MM.1S (cell line): ENCODE results near the gene MAD1L1.

Experiments
- DNase-seq: peaks from one replicate; pipeline ENCODE4 v3.0.0-alpha.2; 2015
- H2AFZ ChIP-seq: fragments of 300-600 bp; sonication (generic); 2 replicates; pipeline ENCODE4 v1.6.0; 2016; ENCODE audit warnings: antibody characterized with exemption, low read length
- H3F3A ChIP-seq: fragments of 300-600 bp; sonication (generic); 2 replicates; pipeline ENCODE4 v1.6.1; 2016; ENCODE audit warnings: mild to moderate bottlenecking, antibody characterized with exemption, low read length, moderate library complexity, mixed read lengths; ENCODE audit not compliant: insufficient read depth
- H3K27ac ChIP-seq: fragments of 300-600 bp; sonication (generic); 2 replicates; pipeline ENCODE4 v1.5.1; 2016; ENCODE audit warnings: mild to moderate bottlenecking, low read length
- H3K27me3 ChIP-seq: fragments of 300-600 bp; sonication (generic); replicated peaks from 2 replicates; pipeline ENCODE4 v1.6.0; 2016; ENCODE audit warnings: low read length; ENCODE audit not compliant: insufficient read depth
- H3K36me3 ChIP-seq: fragments of 300-600 bp; sonication (generic); replicated peaks from 2 replicates; pipeline ENCODE4 v1.6.1; 2016; ENCODE audit warnings: mild to moderate bottlenecking, low read length, mixed read lengths; ENCODE audit not compliant: insufficient read depth
- H3K4me1 ChIP-seq: fragments of 300-600 bp; sonication (generic); 2 replicates; pipeline ENCODE4 v1.6.1; 2016; ENCODE audit warnings: low read length, mixed read lengths
- H3K4me2 ChIP-seq: fragments of 300-600 bp; sonication (generic); 2 replicates; pipeline ENCODE4 v1.6.0; 2016; ENCODE audit warnings: low read depth, low read length
- H3K4me3 ChIP-seq: fragments of 300-600 bp; sonication (generic); 2 replicates; pipeline ENCODE4 v1.5.1; 2016; ENCODE audit warnings: low read length, mixed read lengths
- H3K79me2 ChIP-seq: fragments of 300-600 bp; sonication (generic); 2 replicates; pipeline ENCODE4 v1.6.1; 2016; ENCODE audit warnings: mixed run types, low read length, mixed read lengths
- H3K9ac ChIP-seq: fragments of 300-600 bp; sonication (generic); 2 replicates; pipeline ENCODE4 v1.6.1; 2016; ENCODE audit warnings: low read length, mixed read lengths
- H3K9me2 ChIP-seq: fragments of 300-600 bp; sonication (generic); replicated peaks from 2 replicates; pipeline ENCODE4 v1.6.1; 2016; ENCODE audit warnings: mild to moderate bottlenecking, low read length, mixed read lengths; ENCODE audit not compliant: insufficient read depth
- H3K9me3 ChIP-seq: fragments of 300-600 bp; sonication (generic); replicated peaks from 2 replicates; pipeline ENCODE4 v1.6.1; 2016; ENCODE audit warnings: mild to moderate bottlenecking, low read length, mixed read lengths; ENCODE audit not compliant: insufficient read depth
- H4K20me1 ChIP-seq: fragments of 300-600 bp; sonication (generic); 2 replicates; pipeline ENCODE4 v1.6.1; 2016; ENCODE audit warnings: mild to moderate bottlenecking, low read length, moderate library complexity, mixed read lengths; ENCODE audit not compliant: insufficient read depth
- EZH2 ChIP-seq: fragments of 300-600 bp; sonication (generic); optimal IDR thresholded peaks from 2 replicates; pipeline ENCODE3; 2017; ENCODE audit warnings: low read depth, mild to moderate bottlenecking, antibody characterized with exemption, low read length, mixed read lengths
- EZH2phosphoT487 ChIP-seq: fragments of 300-600 bp; sonication (generic); IDR thresholded peaks from 2 replicates; pipeline ENCODE4 v1.6.1; 2018; ENCODE audit warnings: antibody characterized with exemption, low read length
- TF ChIP-seq, protein P1 (sequence below): fragments of 300-600 bp; sonication (generic); IDR thresholded peaks from 2 replicates; pipeline ENCODE4 v1.5.1; 2016; ENCODE audit warnings: antibody characterized with exemption, low read length, mixed read lengths

MAD1L1 gene

DNA sequence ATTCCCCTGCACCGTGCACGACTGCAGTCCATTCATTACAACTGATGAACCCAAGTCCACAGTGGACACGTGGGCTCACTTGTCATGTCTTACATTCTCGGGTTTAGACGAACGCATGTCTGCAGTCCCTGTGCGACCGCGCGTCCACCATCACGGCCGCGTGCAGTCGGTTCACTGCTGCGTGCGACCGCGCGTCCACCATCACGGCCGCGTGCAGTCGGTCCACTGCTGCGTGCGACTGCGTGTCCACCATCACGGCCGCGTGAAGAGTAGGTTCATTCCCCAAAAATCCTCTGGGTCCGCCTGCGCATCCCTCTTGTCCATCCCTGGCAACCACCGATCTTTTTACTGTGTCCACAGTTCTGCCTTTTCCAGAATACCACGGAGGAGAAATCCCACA is 100.5 kb downstream of the MAD1L1 start:
- Histone ChIP-seq H3K27me3 (no peaks in the 10 kb centered on the region), H3K4me2 (no peak overlapping the region), H2AFZ (no peak overlapping the region), H3K27ac (no peak overlapping the region), H3K9ac (no peak overlapping the region), H3K4me1 (no peaks in the 10 kb centered on the region), H3K36me3 (no peaks in the 10 kb centered on the region), H4K20me1 (no peaks in the 10 kb centered on the region), H3K9me3 (no peaks in the 10 kb centered on the region), H3K4me3 (no peak overlapping the region), H3F3A (no peaks in the 10 kb centered on the region), H3K79me2 (no peaks in the 10 kb centered on the region), H3K9me2 (no peaks in the 10 kb centered on the region)
- no peak for DNase-seq
- TF ChIP-seq, protein P1, sequence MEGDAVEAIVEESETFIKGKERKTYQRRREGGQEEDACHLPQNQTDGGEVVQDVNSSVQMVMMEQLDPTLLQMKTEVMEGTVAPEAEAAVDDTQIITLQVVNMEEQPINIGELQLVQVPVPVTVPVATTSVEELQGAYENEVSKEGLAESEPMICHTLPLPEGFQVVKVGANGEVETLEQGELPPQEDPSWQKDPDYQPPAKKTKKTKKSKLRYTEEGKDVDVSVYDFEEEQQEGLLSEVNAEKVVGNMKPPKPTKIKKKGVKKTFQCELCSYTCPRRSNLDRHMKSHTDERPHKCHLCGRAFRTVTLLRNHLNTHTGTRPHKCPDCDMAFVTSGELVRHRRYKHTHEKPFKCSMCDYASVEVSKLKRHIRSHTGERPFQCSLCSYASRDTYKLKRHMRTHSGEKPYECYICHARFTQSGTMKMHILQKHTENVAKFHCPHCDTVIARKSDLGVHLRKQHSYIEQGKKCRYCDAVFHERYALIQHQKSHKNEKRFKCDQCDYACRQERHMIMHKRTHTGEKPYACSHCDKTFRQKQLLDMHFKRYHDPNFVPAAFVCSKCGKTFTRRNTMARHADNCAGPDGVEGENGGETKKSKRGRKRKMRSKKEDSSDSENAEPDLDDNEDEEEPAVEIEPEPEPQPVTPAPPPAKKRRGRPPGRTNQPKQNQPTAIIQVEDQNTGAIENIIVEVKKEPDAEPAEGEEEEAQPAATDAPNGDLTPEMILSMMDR: no peak
- TF ChIP-seq EZH2phosphoT487: no peak
- no peak for TF ChIP-seq EZH2

DNA sequence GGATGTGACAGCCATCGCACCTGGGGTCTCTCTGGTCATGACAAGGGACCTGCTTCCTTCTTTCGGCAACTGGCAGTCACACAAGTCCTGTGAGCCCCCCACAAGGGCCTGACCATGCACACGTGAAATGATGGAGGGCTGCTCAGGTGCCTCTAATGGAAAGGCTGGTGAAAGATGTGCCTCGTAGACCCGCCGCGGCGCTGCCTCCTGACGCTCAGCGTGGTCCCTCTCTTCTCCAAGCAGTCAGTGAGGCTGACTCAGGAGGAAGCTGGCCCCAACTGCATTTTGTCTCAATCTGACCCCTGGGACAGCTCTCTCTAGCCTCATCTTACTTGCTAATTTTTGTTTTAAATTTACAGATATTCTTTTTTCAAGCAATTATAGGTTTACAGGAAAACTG is 100.9 kb downstream of the MAD1L1 start:
- H3K9ac ChIP-seq: no peak overlapping the region
- no peaks in the 10 kb centered on the region for H3F3A ChIP-seq
- no peak overlapping the region for H3K27ac ChIP-seq
- H3K9me2 ChIP-seq: no peaks in the 10 kb centered on the region
- no peak overlapping the region for H3K4me3 ChIP-seq
- H3K9me3 ChIP-seq: no peaks in the 10 kb centered on the region
- H3K36me3 ChIP-seq: no peaks in the 10 kb centered on the region
- no peaks in the 10 kb centered on the region for H3K4me1 ChIP-seq
- H3K27me3 ChIP-seq: no peaks in the 10 kb centered on the region
- H3K79me2 ChIP-seq: no peaks in the 10 kb centered on the region
- H4K20me1 ChIP-seq: no peaks in the 10 kb centered on the region
- TF ChIP-seq, protein P1: no peak
- no peak for TF ChIP-seq EZH2phosphoT487
- TF ChIP-seq EZH2: no peak
- no peak overlapping the region for H3K4me2 ChIP-seq
- H2AFZ ChIP-seq: no peak overlapping the region
- no peak for DNase-seq

DNA sequence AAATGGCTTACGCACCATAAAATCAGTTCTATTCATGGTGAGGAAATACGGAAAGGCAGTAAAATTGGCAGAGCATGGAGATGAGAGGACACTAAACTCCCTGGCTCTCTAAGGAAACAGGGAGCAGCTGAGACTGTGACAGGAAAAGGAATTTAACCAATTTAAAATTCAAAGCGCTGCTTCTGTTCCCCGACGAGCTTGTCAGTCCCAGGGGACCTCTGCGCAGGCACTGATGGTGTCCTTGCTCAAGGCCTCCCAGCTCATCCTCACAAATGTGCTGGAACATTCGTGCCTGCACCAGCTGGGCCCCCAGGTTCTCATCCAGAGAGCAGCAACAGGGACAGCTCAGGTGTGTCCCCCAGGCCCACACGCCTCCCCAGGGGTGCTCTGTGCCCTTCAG is 101.4 kb downstream of the MAD1L1 start:
- H3K9me3 ChIP-seq: no peaks in the 10 kb centered on the region
- no peak overlapping the region for H3K4me3 ChIP-seq
- H3K4me2 ChIP-seq: no peak overlapping the region
- H3K27me3 ChIP-seq: no peaks in the 10 kb centered on the region
- no peaks in the 10 kb centered on the region for H3F3A ChIP-seq
- no peak overlapping the region for H3K27ac ChIP-seq
- no peaks in the 10 kb centered on the region for H3K79me2 ChIP-seq
- no peaks in the 10 kb centered on the region for H4K20me1 ChIP-seq
- no peaks in the 10 kb centered on the region for H3K4me1 ChIP-seq
- H3K9me2 ChIP-seq: no peaks in the 10 kb centered on the region
- DNase-seq: no peak
- H3K9ac ChIP-seq: no peak overlapping the region
- no peaks in the 10 kb centered on the region for H3K36me3 ChIP-seq
- no peak overlapping the region for H2AFZ ChIP-seq
- TF ChIP-seq, protein P1: no peak
- TF ChIP-seq EZH2: no peak
- TF ChIP-seq EZH2phosphoT487: no peak

DNA sequence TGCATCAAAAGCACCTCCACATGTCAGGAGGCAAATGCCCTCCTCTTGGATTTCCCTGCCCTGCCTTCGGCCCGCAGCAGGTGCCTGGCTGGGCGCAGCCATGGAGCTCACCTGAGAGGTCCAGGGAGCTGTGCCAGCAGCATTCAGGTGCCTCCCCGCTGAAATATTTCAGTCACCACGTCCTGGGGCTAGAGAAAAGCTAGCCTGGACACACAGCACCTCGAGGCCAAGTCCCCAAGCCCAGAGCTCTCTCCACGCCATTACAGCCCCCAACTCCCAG is 102.7 kb downstream of the MAD1L1 start:
- H3K9me3 ChIP-seq: no peaks in the 10 kb centered on the region
- no peaks in the 10 kb centered on the region for H3K27me3 ChIP-seq
- no peaks in the 10 kb centered on the region for H3K9me2 ChIP-seq
- no peak overlapping the region for H3K4me3 ChIP-seq
- no peak overlapping the region for H2AFZ ChIP-seq
- no peaks in the 10 kb centered on the region for H3F3A ChIP-seq
- no peak overlapping the region for H3K4me2 ChIP-seq
- TF ChIP-seq EZH2phosphoT487 (no peak), EZH2 (no peak)
- TF ChIP-seq, protein P1: no peak
- H4K20me1 ChIP-seq: no peaks in the 10 kb centered on the region
- H3K27ac ChIP-seq: no peak overlapping the region
- no peak for DNase-seq
- H3K9ac ChIP-seq: no peak overlapping the region
- H3K36me3 ChIP-seq: no peaks in the 10 kb centered on the region
- no peaks in the 10 kb centered on the region for H3K79me2 ChIP-seq
- H3K4me1 ChIP-seq: no peaks in the 10 kb centered on the region
